Progenitor cell of endocrine pancreas (in vitro differentiated cells): ENCODE results near the gene NBDY. TPM values are rescaled to one million over a fixed set of nuclear protein-coding genes. Genes with fewer than 3 reads are reported as not detected.
"Not testable (repeated sequence)": the region's sequence is repeated elsewhere in the genome, so short reads cannot be mapped to it uniquely, and the experiment has no call there.

Source experiments
- DNase-seq: peaks from one replicate; pipeline ENCODE4 v3.0.0; 2021; ENCODE audit warnings: low spot score; ENCODE audit not compliant: unreplicated experiment
- H3K27ac Mint-ChIP-seq: 2 replicates; pipeline ENCODE4 v1.8.0; 2021; ENCODE audit warnings: mild to moderate bottlenecking, moderate library complexity, mixed read lengths
- H3K27me3 Mint-ChIP-seq: 2 replicates; pipeline ENCODE4 v1.8.0; 2021; ENCODE audit warnings: mixed read lengths
- H3K36me3 Mint-ChIP-seq: 2 replicates; pipeline ENCODE4 v1.8.0; 2022; ENCODE audit warnings: mixed read lengths; ENCODE audit not compliant: insufficient read depth
- H3K4me1 Mint-ChIP-seq: 2 replicates; pipeline ENCODE4 v1.8.0; 2021; ENCODE audit warnings: low read depth, mixed read lengths
- H3K4me3 Mint-ChIP-seq: 2 replicates; pipeline ENCODE4 v1.8.0; 2021; ENCODE audit warnings: low read depth, mild to moderate bottlenecking, moderate library complexity, mixed read lengths
- H3K9me3 Mint-ChIP-seq: 2 replicates; pipeline ENCODE4 v1.8.0; 2021; ENCODE audit warnings: low read depth, mixed read lengths
- CTCF ChIP-seq: fragments of 200-600 bp; sonication (generic); IDR thresholded peaks from one replicate; pipeline ENCODE4 v1.5.0; 2021; ENCODE audit warnings: antibody characterized with exemption, mild to moderate bottlenecking; ENCODE audit not compliant: unreplicated experiment
- total RNA-seq: library from RNA; stranded (reverse); gene quantifications from 2 replicates; pipeline ENCODE4 v1.2.1, GENCODE V29; 2021

The NBDY gene
- total RNA-seq, 1 donor from 2014 or later = 49.3 TPM

GRCh38 chrX:56778099-56778923 lies 49.3 kb downstream of the NBDY start:
- H3K4me1 Mint-ChIP-seq, H3K36me3 Mint-ChIP-seq, H3K27ac Mint-ChIP-seq, H3K9me3 Mint-ChIP-seq, H3K27me3 Mint-ChIP-seq, H3K4me3 Mint-ChIP-seq, DNase-seq: not testable (repeated sequence)

- H3K4me3 Mint-ChIP-seq, H3K27ac Mint-ChIP-seq, H3K36me3 Mint-ChIP-seq, H3K9me3 Mint-ChIP-seq, H3K27me3 Mint-ChIP-seq, H3K4me1 Mint-ChIP-seq, DNase-seq: not testable (repeated sequence)
These were observed 50.0 kb downstream of the NBDY start for GRCh38 chrX:56778924-56779468.

GRCh38 chrX:56780681-56781649 lies 51.9 kb downstream of the NBDY start:
- peak overlapping the region; percentile 23 for H3K27ac Mint-ChIP-seq
- not testable (repeated sequence) for H3K4me3 Mint-ChIP-seq, DNase-seq, H3K4me1 Mint-ChIP-seq, H3K9me3 Mint-ChIP-seq, H3K27me3 Mint-ChIP-seq
- peaks cover 10% of the 10 kb centered on the region for H3K36me3 Mint-ChIP-seq

GRCh38 chrX:56782352-56782751 lies 53.3 kb downstream of the NBDY start:
- Mint-ChIP-seq H3K36me3 (peaks cover 15% of the 10 kb centered on the region), H3K27me3 (no peaks in the 10 kb centered on the region), H3K27ac (no peak overlapping the region), H3K4me3 (no peak overlapping the region), H3K4me1 (peaks cover 13% of the 10 kb centered on the region), H3K9me3 (peaks cover 16% of the 10 kb centered on the region)
- no peak for TF ChIP-seq CTCF
- DNase-seq = no peak

GRCh38 chrX:56782791-56783449 lies 53.9 kb downstream of the NBDY start:
- Mint-ChIP-seq H3K9me3 (peaks cover 16% of the 10 kb centered on the region), H3K36me3 (peaks cover 15% of the 10 kb centered on the region), H3K4me3 (no peak overlapping the region), H3K4me1 (peaks cover 13% of the 10 kb centered on the region), H3K27me3 (no peaks in the 10 kb centered on the region), H3K27ac (no peak overlapping the region)
- TF ChIP-seq CTCF = no peak
- no peak for DNase-seq

- Mint-ChIP-seq H3K9me3 (peaks cover 16% of the 10 kb centered on the region), H3K4me1 (peaks cover 13% of the 10 kb centered on the region), H3K27me3 (no peaks in the 10 kb centered on the region), H3K27ac (no peak overlapping the region), H3K4me3 (no peak overlapping the region), H3K36me3 (peaks cover 15% of the 10 kb centered on the region)
- no peak for TF ChIP-seq CTCF
- DNase-seq = no peak
These were observed 54.4 kb downstream of the NBDY start for GRCh38 chrX:56783450-56783831.
